Mesendoderm (in vitro differentiated cells): ENCODE results near the gene MRPL18.

Source experiments
- DNase-seq: peaks from one replicate; pipeline ENCODE4 v3.0.0; 2013
- H2AK5ac ChIP-seq: 2 replicates; pipeline ENCODE4 v1.6.1; 2013; ENCODE audit warnings: low read length, inconsistent platforms
- H2BK120ac ChIP-seq: 2 replicates; pipeline ENCODE4 v1.6.1; 2013; ENCODE audit warnings: low read depth, mild to moderate bottlenecking, low read length, moderate library complexity, mixed read lengths
- H2BK15ac ChIP-seq: replicated peaks from 2 replicates; pipeline ENCODE4 v1.6.1; 2013; ENCODE audit warnings: low read depth, mild to moderate bottlenecking, moderate library complexity
- H2BK5ac ChIP-seq: 2 replicates; pipeline ENCODE4 v1.6.1; 2013; ENCODE audit warnings: low read length, inconsistent platforms
- H3K18ac ChIP-seq: 2 replicates; pipeline ENCODE4 v1.6.1; 2013; ENCODE audit warnings: mild to moderate bottlenecking, low read length, mixed read lengths
- H3K23ac ChIP-seq: one replicate; pipeline ENCODE4 v1.6.1; 2013; ENCODE audit warnings: low read length
- H3K27ac ChIP-seq: 2 replicates; pipeline ENCODE4 v1.5.1; 2013; ENCODE audit warnings: low read depth, mild to moderate bottlenecking, inconsistent platforms, low read length, moderate library complexity
- H3K27me3 ChIP-seq: 2 replicates; pipeline ENCODE4 v1.6.1; 2013; ENCODE audit warnings: low read length, control low read depth, mild to moderate bottlenecking, inconsistent platforms; ENCODE audit not compliant: insufficient read depth, poor library complexity
- H3K36me3 ChIP-seq: 2 replicates; pipeline ENCODE4 v1.6.1; 2013; ENCODE audit warnings: low read length, inconsistent platforms; ENCODE audit not compliant: control insufficient read depth, insufficient read depth
- H3K4ac ChIP-seq: one replicate; pipeline ENCODE4 v1.6.1; 2013; ENCODE audit warnings: low read depth, mild to moderate bottlenecking, low read length, moderate library complexity
- H3K4me1 ChIP-seq: 2 replicates; pipeline ENCODE4 v1.6.1; 2013; ENCODE audit warnings: low read depth, low read length, inconsistent platforms; ENCODE audit not compliant: control insufficient read depth
- H3K4me2 ChIP-seq: 2 replicates; pipeline ENCODE4 v1.6.1; 2013; ENCODE audit warnings: low read length
- H3K4me3 ChIP-seq: 2 replicates; pipeline ENCODE4 v1.5.1; 2013; ENCODE audit warnings: mild to moderate bottlenecking, low read length
- H3K56ac ChIP-seq: one replicate; pipeline ENCODE4 v1.6.1; 2013; ENCODE audit warnings: low read length
- H3K79me1 ChIP-seq: 2 replicates; pipeline ENCODE4 v1.6.1; 2013; ENCODE audit warnings: low read length, inconsistent platforms
- H3K79me2 ChIP-seq: 2 replicates; pipeline ENCODE4 v1.6.1; 2013; ENCODE audit warnings: mild to moderate bottlenecking, low read length; ENCODE audit not compliant: control insufficient read depth, insufficient read depth
- H3K9ac ChIP-seq: 2 replicates; pipeline ENCODE4 v1.6.1; 2013; ENCODE audit warnings: low read length, inconsistent platforms
- H4K5ac ChIP-seq: one replicate; pipeline ENCODE4 v1.6.1; 2013; ENCODE audit warnings: low read length
- H4K8ac ChIP-seq: one replicate; pipeline ENCODE4 v1.6.1; 2013; ENCODE audit warnings: low read depth, mild to moderate bottlenecking, control low read depth, low read length, moderate library complexity
- WGBS: extraction: QIAGEN DNeasy Blood & Tissue Kit; methylation state at CpG from one replicate; pipeline ENCODE4 v1.1.7; 2013; ENCODE audit warnings: low lambda C conversion rate, missing lambda C conversion rate; ENCODE audit not compliant: insufficient coverage; ENCODE audit errors: extremely low coverage; 5-methylcytosine and 5-hydroxymethylcytosine counted together

MRPL18 gene

DNA sequence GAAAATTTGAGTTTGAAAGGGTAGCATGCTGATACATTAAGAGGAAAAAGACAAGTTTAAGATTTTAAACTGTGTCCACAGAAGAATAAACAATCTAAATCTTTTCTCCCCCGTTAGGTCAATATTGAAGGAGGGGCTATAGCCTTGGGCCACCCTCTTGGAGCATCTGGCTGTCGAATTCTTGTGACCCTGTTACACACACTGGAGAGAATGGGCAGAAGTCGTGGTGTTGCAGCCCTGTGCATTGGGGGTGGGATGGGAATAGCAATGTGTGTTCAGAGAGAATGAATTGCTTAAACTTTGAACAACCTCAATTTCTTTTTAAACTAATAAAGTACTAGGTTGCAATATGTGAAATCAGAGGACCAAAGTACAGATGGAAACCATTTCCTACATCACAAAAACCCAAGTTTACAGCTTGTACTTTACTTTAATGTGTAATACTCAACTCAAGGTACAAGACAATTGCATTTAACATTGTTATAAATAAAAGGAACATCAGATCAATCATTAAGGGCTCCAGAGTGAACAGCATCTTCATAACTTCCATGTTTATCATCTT lies 11.6 kb upstream of the MRPL18 start:
- no peak overlapping the region for H3K27ac ChIP-seq
- no peak overlapping the region for H4K5ac ChIP-seq
- H3K4me2 ChIP-seq: no peak overlapping the region
- H3K4ac ChIP-seq: no peak overlapping the region
- H3K23ac ChIP-seq: no peak overlapping the region
- H2AK5ac ChIP-seq: no peak overlapping the region
- no peaks in the 10 kb centered on the region for H3K4me1 ChIP-seq
- H3K36me3 ChIP-seq: peaks cover 18% of the 10 kb centered on the region
- H3K18ac ChIP-seq: no peak overlapping the region
- WGBS: no CpG with 5 or more reads among the region's 3 CpGs
- peaks cover 5% of the 10 kb centered on the region for H3K79me1 ChIP-seq
- H2BK15ac ChIP-seq: no peak overlapping the region
- no peak overlapping the region for H3K4me3 ChIP-seq
- H3K79me2 ChIP-seq: peaks cover 1% of the 10 kb centered on the region
- H3K27me3 ChIP-seq: no peaks in the 10 kb centered on the region
- no peak for DNase-seq
- no peak overlapping the region for H4K8ac ChIP-seq
- no peak overlapping the region for H3K56ac ChIP-seq
- H3K9ac ChIP-seq: no peak overlapping the region
- H2BK5ac ChIP-seq: no peak overlapping the region
- H2BK120ac ChIP-seq: no peak overlapping the region

DNA sequence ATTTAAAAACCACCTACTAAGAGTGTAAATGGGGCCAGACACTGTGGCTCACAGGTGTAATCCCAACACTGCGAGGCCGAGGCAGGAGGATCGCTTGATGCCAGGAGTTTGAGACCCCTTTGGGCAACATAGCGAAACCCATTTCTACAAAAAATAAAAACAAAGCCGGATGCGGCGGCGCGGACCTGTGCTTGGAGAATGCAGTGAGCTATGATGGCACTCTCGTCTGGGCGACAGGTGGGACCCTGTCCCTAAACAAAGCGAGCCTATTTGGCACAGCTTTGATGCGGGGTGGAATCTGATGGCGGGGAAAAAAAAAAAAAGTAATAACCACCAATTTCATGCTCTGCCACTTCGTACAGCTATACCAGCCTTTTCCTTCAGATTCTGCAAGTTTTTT lies 2.0 kb upstream of the MRPL18 start:
- H3K23ac ChIP-seq: peak overlapping the region; percentile 80
- H3K18ac ChIP-seq: no peak overlapping the region
- no peaks in the 10 kb centered on the region for H3K27me3 ChIP-seq
- peaks cover 7% of the 10 kb centered on the region for H3K36me3 ChIP-seq
- H3K79me2 ChIP-seq: peaks cover 56% of the 10 kb centered on the region
- H2AK5ac ChIP-seq: no peak overlapping the region
- no peak overlapping the region for H4K5ac ChIP-seq
- peak overlapping the region; percentile 98 for H3K56ac ChIP-seq
- no peak overlapping the region for H2BK15ac ChIP-seq
- H3K27ac ChIP-seq: no peak overlapping the region
- peak overlapping the region; percentile 88 for H3K9ac ChIP-seq
- no peak overlapping the region for H2BK5ac ChIP-seq
- H3K79me1 ChIP-seq: peaks cover 5% of the 10 kb centered on the region
- H4K8ac ChIP-seq: no peak overlapping the region
- H3K4ac ChIP-seq: no peak overlapping the region
- no CpG with 5 or more reads among the region's 15 CpGs for WGBS
- H3K4me3 ChIP-seq: peak overlapping the region; percentile 88
- no peak overlapping the region for H2BK120ac ChIP-seq
- H3K4me1 ChIP-seq: no peaks in the 10 kb centered on the region
- H3K4me2 ChIP-seq: peak overlapping the region; percentile 88
- no peak for DNase-seq

GRCh38 chr6:159788753-159789376 lies 1.4 kb upstream of the MRPL18 start:
- peak; percentile 50 for DNase-seq
- Histone ChIP-seq H2AK5ac (no peak overlapping the region), H3K36me3 (peaks cover 5% of the 10 kb centered on the region)

DNA sequence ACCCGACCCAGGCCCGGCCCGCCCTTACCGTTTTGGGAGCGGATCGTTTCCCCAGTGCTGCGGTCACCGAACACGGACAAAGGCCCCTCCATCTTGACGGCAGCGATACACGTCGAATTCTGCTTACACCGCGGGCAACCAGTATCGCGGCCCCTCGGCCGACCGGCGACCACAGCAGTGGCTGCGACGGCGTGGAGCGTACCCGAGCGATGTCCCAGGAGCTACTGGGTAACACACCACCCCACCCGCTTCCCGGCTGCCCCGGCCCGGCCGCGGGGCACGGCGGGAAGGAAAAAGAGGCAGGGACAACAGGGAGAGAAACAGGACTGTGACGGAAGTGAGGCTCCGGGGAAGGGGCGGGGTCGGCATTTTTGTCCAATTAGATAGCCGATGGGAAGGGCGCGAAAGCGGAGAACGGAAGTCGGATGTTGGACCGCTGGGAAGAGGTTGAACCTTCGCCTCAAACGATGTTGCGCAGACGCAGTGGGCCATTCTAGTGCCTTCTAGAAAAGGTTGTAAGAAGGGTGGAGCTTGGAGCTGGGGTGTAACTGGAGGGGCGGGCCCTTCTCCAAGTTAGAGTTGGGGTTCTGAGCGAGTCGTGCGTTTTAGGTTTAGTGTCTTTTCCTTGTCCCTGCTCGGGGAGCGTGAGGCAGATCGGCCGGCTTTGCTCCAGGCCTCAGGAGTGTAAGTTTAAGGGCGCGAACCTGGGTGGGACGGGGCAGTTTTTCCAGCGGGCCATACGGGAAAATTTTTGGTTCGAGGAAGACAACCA lies 704 bp upstream of the MRPL18 start, which contains the start of gene TCP1:
TSS of gene TCP1 (minus strand) at position 226 of the 772 bp plus-strand sequence. CDS start at position 92, 134 bp downstream.
- H3K79me2 ChIP-seq: peaks cover 58% of the 10 kb centered on the region
- H3K27me3 ChIP-seq: no peaks in the 10 kb centered on the region
- peak within 1 kb of the TSS; percentile 21 for H2BK5ac ChIP-seq
- no peak within 1 kb of the TSS for H4K5ac ChIP-seq
- no peak within 1 kb of the TSS for H2AK5ac ChIP-seq
- H3K18ac ChIP-seq: peak within 1 kb of the TSS; percentile 93
- peak within 1 kb of the TSS; percentile 96 for H3K9ac ChIP-seq
- DNase-seq: peak; percentile 100
- H3K27ac ChIP-seq: peak within 1 kb of the TSS; percentile 86
- peak within 1 kb of the TSS; percentile 90 for H3K23ac ChIP-seq
- H4K8ac ChIP-seq: peak within 1 kb of the TSS; percentile 94
- H2BK120ac ChIP-seq: peak within 1 kb of the TSS; percentile 55
- H2BK15ac ChIP-seq: no peak within 1 kb of the TSS
- peaks cover 5% of the 10 kb centered on the region for H3K79me1 ChIP-seq
- WGBS: no CpG with 5 or more reads among the region's 64 CpGs
- H3K36me3 ChIP-seq: peaks cover 4% of the 10 kb centered on the region
- H3K4me3 ChIP-seq: peak within 1 kb of the TSS; percentile 97
- peak within 1 kb of the TSS; percentile 99 for H3K4ac ChIP-seq
- no peaks in the 10 kb centered on the region for H3K4me1 ChIP-seq
- peak within 1 kb of the TSS; percentile 98 for H3K56ac ChIP-seq
- H3K4me2 ChIP-seq: peak within 1 kb of the TSS; percentile 97

More at GRCh38 chr6:159788753-159789376, 1.4 kb upstream of the MRPL18 start:
- Histone ChIP-seq H3K4ac (peak overlapping the region; percentile 99), H3K4me3 (peak overlapping the region; percentile 88), H2BK5ac (no peak overlapping the region), H3K4me1 (no peaks in the 10 kb centered on the region), H2BK15ac (no peak overlapping the region), H3K56ac (peak overlapping the region; percentile 98), H3K79me1 (peaks cover 5% of the 10 kb centered on the region), H3K4me2 (peak overlapping the region; percentile 88), H3K27ac (peak overlapping the region; percentile 65), H3K23ac (peak overlapping the region; percentile 90), H4K5ac (no peak overlapping the region), H4K8ac (peak overlapping the region; percentile 30), H3K18ac (peak overlapping the region; percentile 69), H3K9ac (peak overlapping the region; percentile 88), H3K79me2 (peaks cover 58% of the 10 kb centered on the region), H3K27me3 (no peaks in the 10 kb centered on the region), H2BK120ac (peak overlapping the region; percentile 55)
- WGBS: no CpG with 5 or more reads among the region's 60 CpGs

DNA sequence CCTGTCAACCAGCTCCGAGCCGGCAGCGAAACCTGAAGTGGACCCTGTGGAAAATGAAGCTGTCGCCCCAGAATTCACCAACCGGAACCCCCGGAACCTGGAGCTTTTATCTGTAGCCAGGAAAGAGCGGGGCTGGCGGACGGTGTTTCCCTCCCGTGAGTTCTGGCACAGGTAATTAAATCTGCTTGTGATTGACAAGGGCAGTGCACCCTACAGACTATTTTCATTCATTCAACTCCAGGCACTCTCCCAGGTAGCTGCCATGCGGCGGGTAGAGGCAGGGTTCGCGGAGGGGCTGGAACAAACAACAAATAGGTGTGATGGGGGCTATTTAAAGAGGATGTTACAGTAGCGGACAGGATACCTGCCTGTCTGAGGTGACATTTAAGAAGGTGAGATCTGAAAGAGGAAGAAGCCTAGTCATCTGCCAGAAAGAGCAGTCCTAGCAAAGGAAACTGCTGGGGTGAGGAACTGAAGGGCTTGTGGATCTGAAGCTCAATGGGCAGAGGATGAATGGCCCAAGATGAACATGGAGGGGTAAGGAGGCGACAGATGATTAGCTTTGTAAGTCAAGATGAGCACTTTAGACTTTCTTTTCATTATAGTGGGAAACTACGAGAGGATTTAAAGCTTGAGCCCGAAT lies 810 bp downstream of the MRPL18 start:
- Histone ChIP-seq H4K5ac (no peak overlapping the region), H2BK15ac (no peak overlapping the region), H3K4ac (peak overlapping the region; percentile 26), H3K27me3 (no peaks in the 10 kb centered on the region), H3K23ac (no peak overlapping the region), H2BK5ac (no peak overlapping the region), H3K56ac (peak overlapping the region; percentile 97), H3K4me1 (no peaks in the 10 kb centered on the region), H4K8ac (no peak overlapping the region), H2AK5ac (no peak overlapping the region), H3K4me2 (peak overlapping the region; percentile 97), H3K79me1 (peaks cover 4% of the 10 kb centered on the region), H3K27ac (no peak overlapping the region), H3K9ac (peak overlapping the region; percentile 92), H3K4me3 (peak overlapping the region; percentile 97), H3K36me3 (no peaks in the 10 kb centered on the region), H2BK120ac (peak overlapping the region; percentile 61), H3K18ac (peak overlapping the region; percentile 28), H3K79me2 (peaks cover 49% of the 10 kb centered on the region)
- peak; percentile 28 for DNase-seq
- no CpG with 5 or more reads among the region's 18 CpGs for WGBS
